COLO668 (cell line): ENCODE measurements around the gene MATN4.
"Not testable (repeated sequence)": the region's sequence is repeated elsewhere in the genome, so short reads cannot be mapped to it uniquely, and the experiment has no call there.

Source experiments
- DNase-seq: peaks from one replicate; lab custom pipeline; 2025; ENCODE audit not compliant: unreplicated experiment; lab: John Stamatoyannopoulos, UW

MATN4 gene

GRCh38 chr20:45308117-45308778, at the start of gene MATN4:
TSS of gene MATN4 (minus strand) at chr20:45308299. CDS start at chr20:45305582, 2,717 bp downstream.
- DNase-seq: peak; percentile 75

GRCh38 chr20:45355209-45356084, 47.3 kb upstream of the MATN4 start:
- DNase-seq: no peak

- no peak for DNase-seq
These were observed 46.5 kb upstream of the MATN4 start for GRCh38 chr20:45354423-45355208.

- DNase-seq: no peak
These were observed 45.6 kb upstream of the MATN4 start for GRCh38 chr20:45353746-45354145.

- DNase-seq: no peak
These were observed 44.6 kb upstream of the MATN4 start for GRCh38 chr20:45352729-45353128.

GRCh38 chr20:45350795-45351194, 42.7 kb upstream of the MATN4 start:
- not testable (repeated sequence) for DNase-seq

- no peak for DNase-seq
These were observed 42.1 kb upstream of the MATN4 start for GRCh38 chr20:45350217-45350616.

GRCh38 chr20:45347936-45348778, 40.1 kb upstream of the MATN4 start, which contains the start of gene SDC4:
TSS of gene SDC4 (minus strand) at chr20:45348424. CDS start at chr20:45348384, 40 bp downstream.
- peak; percentile 82 for DNase-seq

GRCh38 chr20:45347297-45347935, 39.3 kb upstream of the MATN4 start:
- DNase-seq: no peak

GRCh38 chr20:45346851-45347250, 38.8 kb upstream of the MATN4 start:
- no peak for DNase-seq

GRCh38 chr20:45346291-45346718, 38.2 kb upstream of the MATN4 start:
- DNase-seq: peak; percentile 42

GRCh38 chr20:45345104-45345936, 37.2 kb upstream of the MATN4 start:
- DNase-seq: peak; percentile 59

GRCh38 chr20:45344168-45344860, 36.2 kb upstream of the MATN4 start:
- DNase-seq: peak; percentile 47

GRCh38 chr20:45343532-45344167, 35.6 kb upstream of the MATN4 start:
- peak; percentile 76 for DNase-seq

GRCh38 chr20:45342855-45343531, 34.9 kb upstream of the MATN4 start:
- no peak for DNase-seq

- peak; percentile 70 for DNase-seq
These were observed 34.1 kb upstream of the MATN4 start for GRCh38 chr20:45341939-45342854.
